ENCODE results near the gene MYO5B.

GRCh38 chr18:49859021-49859359 lies 336.0 kb downstream of the MYO5B start:
- no peak for TF ChIP-seq CTCF (IDR thresholded peaks at IDR 0.05)
- TF ChIP-seq POLR2A (IDR thresholded peaks at IDR 0.05) = no peak
